HG03196 (cell line): ENCODE measurements around the gene VPS9D1.
"Not testable (repeated sequence)": the region's sequence is repeated elsewhere in the genome, so short reads cannot be mapped to it uniquely, and the experiment has no call there.

ENCODE experiments used
- ATAC-seq: cut with Tn5 transposase; IDR thresholded peaks from one replicate; pipeline ENCODE4 v1.9.1; 2021; ENCODE audit not compliant: unreplicated experiment

The VPS9D1 gene

GRCh38 chr16:89668790-89669158 is 51.9 kb downstream of the VPS9D1 start:
- no peak for ATAC-seq

GRCh38 chr16:89667633-89668032 is 53.1 kb downstream of the VPS9D1 start:
- ATAC-seq = no peak

- not testable (repeated sequence) for ATAC-seq
Observed at GRCh38 chr16:89667000-89667399, 53.7 kb downstream of the VPS9D1 start.

GRCh38 chr16:89664238-89664637 is 56.5 kb downstream of the VPS9D1 start:
- ATAC-seq = not testable (repeated sequence)

GRCh38 chr16:89661215-89661614 is 59.5 kb downstream of the VPS9D1 start:
- ATAC-seq = no peak

GRCh38 chr16:89660146-89660545 is 60.6 kb downstream of the VPS9D1 start:
- ATAC-seq = no peak

GRCh38 chr16:89658221-89658879 is 62.3 kb downstream of the VPS9D1 start:
- ATAC-seq = no peak

GRCh38 chr16:89657442-89658220 is 63.1 kb downstream of the VPS9D1 start, which contains the start of the genes CHMP1A and SPATA33:
TSS of gene CHMP1A (minus strand) at chr16:89657708. CDS start at chr16:89657588, 120 bp downstream.
TSS of gene SPATA33 (plus strand) at chr16:89657836. CDS start at chr16:89657912, 76 bp downstream.
- ATAC-seq = peak; percentile 90
